ENCODE results near the gene PAPPA.

GRCh38 chr9:116450378-116451139 is 297.0 kb downstream of the PAPPA start:
- TF ChIP-seq CTCF (IDR thresholded peaks at IDR 0.05; ENCODE audit: low read depth, low read length): no peak
- TF ChIP-seq EZH2phosphoT487 (IDR thresholded peaks at IDR 0.05; ENCODE audit: low read depth): no peak
